GM12878 (cell line): ENCODE data around the gene CIP2A. TPM values are rescaled to one million over a fixed set of nuclear protein-coding genes. Genes with fewer than 3 reads are reported as not detected.
A peak's percentile ranks its signal among the peaks of the same experiment; 100 is the strongest.

Experiments
- ATAC-seq: fragments of 200-7000 bp; cut with Tn5 transposase; 3 replicates; pipeline ENCODE4 v1.9.1; 2020; ENCODE audit warnings: mild to moderate bottlenecking, moderate library complexity
- BruUV-seq: library from RNA; stranded (reverse); fragments of 400-500 nt; replicated peaks from 2 replicates; lab custom pipeline; 2021; lab: Mats Ljungman, UMichigan
- CTCF ChIA-PET: fragments of 300-600 bp; sonication (Branson Sonifier 250); formaldehyde crosslinking; extraction: SDS; loops from one replicate; lab custom pipeline; 2021; ENCODE audit warnings: inconsistent platforms; lab: Yijun Ruan, JAX
- POLR2A ChIA-PET: fragments of 350-600 bp; formaldehyde crosslinking; extraction: SDS; loops from one replicate; lab custom pipeline; 2021; ENCODE audit warnings: inconsistent platforms; lab: Charles Lee
- RAD21 ChIA-PET: fragments of 300-600 bp; sonication (Branson Sonifier 250); formaldehyde crosslinking; loops from one replicate; lab custom pipeline; 2023; ENCODE audit warnings: antibody characterized with exemption; ENCODE audit not compliant: unreplicated experiment; lab: Charles Lee
- SMC1A ChIA-PET: fragments of 300-600 bp; sonication (Branson Sonifier 250); formaldehyde crosslinking; loops from one replicate; lab custom pipeline; 2023; ENCODE audit not compliant: unreplicated experiment, uncharacterized antibody; lab: Charles Lee
- DNase-seq: peaks from one replicate; pipeline ENCODE4 v3.0.0-alpha.2; 2011; ENCODE audit warnings: low read depth, low spot score
- FAIRE-seq: peaks from 3 replicates; lab custom pipeline; 2011; peaks lifted over from hg19 to GRCh38; lab: Jason Lieb, UNC
- H2AFZ ChIP-seq: 2 replicates; pipeline ENCODE4 v1.6.0; 2011; ENCODE audit warnings: low read depth, low read length, control low read depth; ENCODE audit not compliant: control insufficient read depth
- H3K27ac ChIP-seq: 2 replicates; pipeline ENCODE4 v1.5.1; 2011; ENCODE audit warnings: control low read depth; ENCODE audit not compliant: control insufficient read depth, insufficient read depth
- H3K27me3 ChIP-seq, 2 experiments: replicated peaks in 1 of 2; 2 replicates each; pipeline versions ENCODE4 v1.6.0 to v1.6.1; 2011; ENCODE audit warnings: low read length in 1 of 2; ENCODE audit not compliant: control insufficient read depth in 2 of 2, insufficient read depth in 2 of 2
- H3K36me3 ChIP-seq, 2 experiments: 2 replicates each; pipeline ENCODE4 v1.5.1; 2011; ENCODE audit warnings: low read length in 1 of 2; ENCODE audit not compliant: control insufficient read depth in 2 of 2, insufficient read depth in 2 of 2
- H3K4me1 ChIP-seq: 2 replicates; pipeline ENCODE4 v1.6.1; 2011; ENCODE audit warnings: mild to moderate bottlenecking, low read length, moderate library complexity, mixed read lengths; ENCODE audit not compliant: control insufficient read depth, insufficient read depth
- H3K4me2 ChIP-seq: 2 replicates; pipeline ENCODE4 v1.6.0; 2011; ENCODE audit warnings: control low read depth; ENCODE audit not compliant: control insufficient read depth, insufficient read depth
- H3K4me3 ChIP-seq: fragments of 200-600 bp; sonication (generic); 2 replicates; pipeline ENCODE4 v1.5.1; 2016
- H3K79me2 ChIP-seq: 2 replicates; pipeline ENCODE4 v1.6.0; 2011; ENCODE audit warnings: low read length; ENCODE audit not compliant: control insufficient read depth, insufficient read depth
- H3K9ac ChIP-seq: 2 replicates; pipeline ENCODE4 v1.8.0; 2011; ENCODE audit warnings: low read length, control low read depth, mixed read lengths; ENCODE audit not compliant: control insufficient read depth, insufficient read depth
- H3K9me3 ChIP-seq: replicated peaks from 3 replicates; pipeline ENCODE4 v1.5.1; 2011; ENCODE audit warnings: mild to moderate bottlenecking, low read length; ENCODE audit not compliant: control insufficient read depth, insufficient read depth
- H4K20me1 ChIP-seq: 2 replicates; pipeline ENCODE4 v1.6.0; 2011; ENCODE audit not compliant: control insufficient read depth, insufficient read depth
- BCL3 ChIP-seq: IDR thresholded peaks from 2 replicates; pipeline ENCODE4 v1.6.1; 2011; ENCODE audit warnings: borderline replicate concordance, low read depth, mild to moderate bottlenecking, moderate library complexity, low read length; ENCODE audit not compliant: insufficient read depth, poor library complexity, severe bottlenecking
- FOS ChIP-seq: IDR thresholded peaks from 3 replicates; pipeline ENCODE4 v1.6.1; 2011; ENCODE audit warnings: borderline replicate concordance; ENCODE audit not compliant: insufficient read length; ENCODE audit errors: extremely low read depth
- HCFC1 ChIP-seq: fragments of 150-350 bp; IDR thresholded peaks from 2 replicates; pipeline ENCODE4 v1.6.1; 2014; ENCODE audit warnings: low read length
- HDAC2 ChIP-seq: fragments of 200-600 bp; sonication (generic); IDR thresholded peaks from 2 replicates; pipeline ENCODE4 v1.6.1; 2017
- JUNB ChIP-seq: IDR thresholded peaks from 2 replicates; pipeline ENCODE4 v1.6.1; 2016; ENCODE audit warnings: antibody characterized with exemption, mild to moderate bottlenecking
- LARP7 ChIP-seq: fragments of 450-650 bp; IDR thresholded peaks from 2 replicates; pipeline ENCODE4 v1.6.1; 2017; ENCODE audit warnings: mild to moderate bottlenecking
- MYB ChIP-seq: fragments of 150-350 bp; IDR thresholded peaks from 2 replicates; pipeline ENCODE4 v1.6.1; 2014; ENCODE audit warnings: mild to moderate bottlenecking, low read depth, low read length, borderline replicate concordance
- SREBF2 ChIP-seq: IDR thresholded peaks from 2 replicates; pipeline ENCODE4 v1.6.1; 2012; ENCODE audit warnings: mild to moderate bottlenecking, low read length
- SRF ChIP-seq, 2 experiments: IDR thresholded peaks; 2 replicates each; pipeline ENCODE4 v1.6.1; 2011; ENCODE audit warnings: low read depth in 2 of 2, low read length in 2 of 2, mild to moderate bottlenecking in 1 of 2, moderate library complexity in 1 of 2
- STAT3 ChIP-seq: IDR thresholded peaks from 2 replicates; pipeline ENCODE4 v1.6.1; 2011; ENCODE audit warnings: low read depth, low read length, improper control_type of control experiment
- SUZ12 ChIP-seq: fragments of 200-600 bp; sonication (generic); IDR thresholded peaks from one replicate; pipeline ENCODE4 v1.6.1; 2018; ENCODE audit warnings: antibody characterized with exemption, mild to moderate bottlenecking; ENCODE audit not compliant: unreplicated experiment
- ZNF24 ChIP-seq: fragments of 450-650 bp; IDR thresholded peaks from 2 replicates; pipeline ENCODE4 v1.6.1; 2017; ENCODE audit warnings: antibody characterized with exemption, mild to moderate bottlenecking
- WGBS: methylation state at CpG from one replicate; pipeline ENCODE4 v1.1.6; 2016; ENCODE audit warnings: low lambda C conversion rate; ENCODE audit not compliant: insufficient replicate concordance, insufficient coverage; ENCODE audit errors: missing lambda C conversion rate; 5-methylcytosine and 5-hydroxymethylcytosine counted together
- in situ Hi-C: fragments of 300-500 bp; cut with MboI; formaldehyde crosslinking; loops from 9 replicates; pipeline ENCODE4 v1.14.3; 2018; ENCODE audit warnings: mixed read lengths
- intact Hi-C: fragments of 100-400 bp; cut with micrococcal nuclease; formaldehyde crosslinking; loops from one replicate; pipeline ENCODE4 v1.14.2; 2022; ENCODE audit not compliant: unreplicated experiment
- polyA plus RNA-seq, 11 experiments: library from polyadenylated mRNA; depleted of rRNA in 4 of 11; unstranded in 6 of 11; stranded (reverse) in 5 of 11; fragments of >200 nt; fragmentation: Nextera tagmentation in 4 of 11; fragmentation: Illumina TruSeq in 1 of 11; extraction: Ambion mirVana in 4 of 11; extraction: Trizol in 1 of 11; gene quantifications; 1 replicate in 1 of 11; 2 replicates in 10 of 11; pipeline versions ENCODE4 v1.2.1 to v1.2.3, GENCODE V29; 2011 to 2016; ENCODE audit warnings: inconsistent platforms in 2 of 11, missing spikeins in 2 of 11, low read depth in 1 of 11
- total RNA-seq, 4 experiments: library from RNA; depleted of rRNA in 3 of 4; stranded (reverse); fragments of >200 nt in 3 of 4; fragmentation: Illumina TruSeq in 1 of 4; extraction: Trizol in 1 of 4; gene quantifications; 2 replicates each; pipeline versions ENCODE4 v1.2.1 to v1.2.3, GENCODE V29; 2013 to 2021

CIP2A gene
- total and polyA plus RNA-seq, 10 of the 15 experiments (the other 5 are each of a cell fraction or from before 2014, with no cell fraction given): 12.5 to 29.7 (median 26.5) TPM

- SMC1A ChIA-PET: no interaction called here
- intact Hi-C loops: no loop called here
These were observed 43.0 kb downstream of the CIP2A start for GRCh38 chr3:108546247-108546646.

More at GRCh38 chr3:108546247-108546646, 43.0 kb downstream of the CIP2A start:
- H3K79me2 ChIP-seq: no peaks in the 10 kb centered on the region
- FAIRE-seq (no peak), DNase-seq (no peak), ATAC-seq (no peak)
- peak overlapping the region; percentile 27; the same call in 1 of the 2 replicates for H3K9ac ChIP-seq
- peak overlapping the region; percentile 55 for H3K4me2 ChIP-seq
- ChIA-PET CTCF (interaction anchor here (0.7 to 1.1 kb wide), 3 partner anchors 10 to 57 kb away, joined by 3 read pairs; no protein-coding TSS in a partner anchor), POLR2A (no interaction called here), RAD21 (interaction anchor here (1.0 kb wide), 1 partner anchor 43 kb away, joined by 3 read pairs; the partner anchor contains the start of genes CIP2A and DZIP3)
- H2AFZ ChIP-seq: peak overlapping the region; percentile 39; the same call in 1 of the 2 replicates
- in situ Hi-C loops: no loop called here
- TF ChIP-seq LARP7 (no peak), MYB (no peak), HCFC1 (no peak), STAT3 (no peak), SRF (IDR thresholded peaks at IDR 0.05; ENCODE audit: low read depth in 2 of 2, low read length in 2 of 2) (no peak), FOS (no peak), ZNF24 (no peak), JUNB (no peak), SUZ12 (no peak), BCL3 (no peak), SREBF2 (no peak), HDAC2 (no peak)
- H3K27me3 ChIP-seq: no peaks in the 10 kb centered on the region
- 0 out of 2 replicates have a peak overlapping the region, but pooled peaks have one; percentile 7 for H3K4me3 ChIP-seq
- H3K4me1 ChIP-seq: no peaks in the 10 kb centered on the region
- BruUV-seq: no TSS peak
- H3K36me3 ChIP-seq: peaks cover 4 to 8% of the 10 kb centered on the region in 2 experiments; a peak in 3 of 4 replicates
- WGBS: 0% methylated on average over 1 of the region's 1 CpG
- H3K27ac ChIP-seq: no peak overlapping the region; the same call in 1 of the 2 replicates
- no peaks in the 10 kb centered on the region for H3K9me3 ChIP-seq
- no peaks in the 10 kb centered on the region for H4K20me1 ChIP-seq
